Neural cell (in vitro differentiated cells): ENCODE data around the gene FAM118A. TPM values are rescaled to one million over a fixed set of nuclear protein-coding genes. Genes with fewer than 3 reads are reported as not detected.

ENCODE experiments used
- polyA plus RNA-seq: library from polyadenylated mRNA; depleted of rRNA; stranded (reverse); fragments of >200 nt; gene quantifications from 2 replicates; pipeline ENCODE4 v1.2.3, GENCODE V29; 2014

FAM118A gene
- polyA plus RNA-seq, 1 donor from 2014 or later, result 9.6 TPM

Other genes starting within 250 kb of the FAM118A start
- gene NUP50, start 146.0 kb upstream of the FAM118A start, polyA plus RNA-seq, result 33.0 and 38.7 TPM in 2 replicates
- gene KIAA0930, start 69.0 kb upstream of the FAM118A start, polyA plus RNA-seq, result 83.5 and 129 TPM in 2 replicates
- gene UPK3A, start 25.0 kb upstream of the FAM118A start, polyA plus RNA-seq, result not detected in 2 replicates
- gene SMC1B, start 103.7 kb downstream of the FAM118A start, polyA plus RNA-seq, result not detected in 2 replicates
- gene RIBC2, start 103.8 kb downstream of the FAM118A start, polyA plus RNA-seq, result not detected in 2 replicates
- 3.4 and 5.8 TPM in 2 replicates for gene FBLN1, start 192.9 kb downstream of the FAM118A start, polyA plus RNA-seq